ENCODE measurements around the gene COL5A2. TPM values are rescaled to one million over a fixed set of nuclear protein-coding genes. Genes with fewer than 3 reads are reported as not detected.
A peak's percentile ranks its signal among the peaks of the same experiment; 100 is the strongest.

The COL5A2 gene
- total and polyA plus RNA-seq, 10 of the 15 experiments (the other 5 are each of a cell fraction or from before 2014, with no cell fraction given): 0.04 to 0.85 (median 0.39) TPM

DNA sequence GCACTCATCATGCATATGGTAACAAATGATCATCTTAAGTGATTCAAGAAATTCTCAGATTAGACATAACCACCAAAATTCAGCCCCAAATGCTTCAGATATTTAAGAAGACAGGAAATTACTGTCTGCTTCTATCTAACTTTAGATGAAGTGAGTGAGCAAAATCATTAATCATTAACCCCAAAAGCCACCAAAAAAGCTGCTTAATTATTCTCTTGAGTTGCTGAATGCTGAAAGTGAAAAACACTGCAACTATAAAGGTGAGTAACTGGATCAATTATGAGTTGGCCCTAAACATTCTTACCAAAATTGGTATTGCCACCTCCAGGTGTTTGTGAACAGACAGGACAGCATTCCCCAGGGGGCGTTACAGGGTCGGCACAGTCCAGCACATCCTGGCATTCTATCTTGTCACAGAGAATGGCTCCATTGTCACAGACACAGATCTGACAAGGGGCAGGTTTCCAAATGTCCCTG is 69.6 kb downstream of the COL5A2 start (continued):
- no peak for TF ChIP-seq CEBPB (IDR thresholded peaks at IDR 0.05; ENCODE audit: borderline replicate concordance in 1 of 2, low read depth in 2 of 2, low read length in 2 of 2)
- TF ChIP-seq WRNIP1 (IDR thresholded peaks at IDR 0.05; ENCODE audit: borderline replicate concordance, low read depth, low read length): no peak
- peak; percentile 61; the same call in 1 of the 2 replicates for TF ChIP-seq IKZF1 (conservative IDR thresholded peaks at IDR 0.05)
- TF ChIP-seq NR2C2 (IDR thresholded peaks at IDR 0.05; ENCODE audit: borderline replicate concordance, control insufficient read depth, insufficient read length, low read depth): no peak
- TF ChIP-seq POLR2AphosphoS5 (IDR thresholded peaks at IDR 0.05; ENCODE audit: low read length): no peak
- peak; percentile 48; the same call in 1 of the 2 replicates for TF ChIP-seq BCL11A (IDR thresholded peaks at IDR 0.05; ENCODE audit: low read depth, low read length)
- TF ChIP-seq MTA2 (IDR thresholded peaks at IDR 0.05; ENCODE audit: low read depth): peak; percentile 98
- no peak for TF ChIP-seq ZBTB33 (IDR thresholded peaks at IDR 0.05)
- no peak for TF ChIP-seq NFIC (IDR thresholded peaks at IDR 0.05; ENCODE audit: low read depth, low read length)
- no peak for TF ChIP-seq MYC (IDR thresholded peaks at IDR 0.05; ENCODE audit: insufficient read depth, insufficient read length, insufficient replicate concordance, low read length, severe bottlenecking)
- TF ChIP-seq NBN (IDR thresholded peaks at IDR 0.05): 0 out of 2 replicates have a peak, but pooled peaks have one; percentile 40
- TF ChIP-seq, protein P1, sequence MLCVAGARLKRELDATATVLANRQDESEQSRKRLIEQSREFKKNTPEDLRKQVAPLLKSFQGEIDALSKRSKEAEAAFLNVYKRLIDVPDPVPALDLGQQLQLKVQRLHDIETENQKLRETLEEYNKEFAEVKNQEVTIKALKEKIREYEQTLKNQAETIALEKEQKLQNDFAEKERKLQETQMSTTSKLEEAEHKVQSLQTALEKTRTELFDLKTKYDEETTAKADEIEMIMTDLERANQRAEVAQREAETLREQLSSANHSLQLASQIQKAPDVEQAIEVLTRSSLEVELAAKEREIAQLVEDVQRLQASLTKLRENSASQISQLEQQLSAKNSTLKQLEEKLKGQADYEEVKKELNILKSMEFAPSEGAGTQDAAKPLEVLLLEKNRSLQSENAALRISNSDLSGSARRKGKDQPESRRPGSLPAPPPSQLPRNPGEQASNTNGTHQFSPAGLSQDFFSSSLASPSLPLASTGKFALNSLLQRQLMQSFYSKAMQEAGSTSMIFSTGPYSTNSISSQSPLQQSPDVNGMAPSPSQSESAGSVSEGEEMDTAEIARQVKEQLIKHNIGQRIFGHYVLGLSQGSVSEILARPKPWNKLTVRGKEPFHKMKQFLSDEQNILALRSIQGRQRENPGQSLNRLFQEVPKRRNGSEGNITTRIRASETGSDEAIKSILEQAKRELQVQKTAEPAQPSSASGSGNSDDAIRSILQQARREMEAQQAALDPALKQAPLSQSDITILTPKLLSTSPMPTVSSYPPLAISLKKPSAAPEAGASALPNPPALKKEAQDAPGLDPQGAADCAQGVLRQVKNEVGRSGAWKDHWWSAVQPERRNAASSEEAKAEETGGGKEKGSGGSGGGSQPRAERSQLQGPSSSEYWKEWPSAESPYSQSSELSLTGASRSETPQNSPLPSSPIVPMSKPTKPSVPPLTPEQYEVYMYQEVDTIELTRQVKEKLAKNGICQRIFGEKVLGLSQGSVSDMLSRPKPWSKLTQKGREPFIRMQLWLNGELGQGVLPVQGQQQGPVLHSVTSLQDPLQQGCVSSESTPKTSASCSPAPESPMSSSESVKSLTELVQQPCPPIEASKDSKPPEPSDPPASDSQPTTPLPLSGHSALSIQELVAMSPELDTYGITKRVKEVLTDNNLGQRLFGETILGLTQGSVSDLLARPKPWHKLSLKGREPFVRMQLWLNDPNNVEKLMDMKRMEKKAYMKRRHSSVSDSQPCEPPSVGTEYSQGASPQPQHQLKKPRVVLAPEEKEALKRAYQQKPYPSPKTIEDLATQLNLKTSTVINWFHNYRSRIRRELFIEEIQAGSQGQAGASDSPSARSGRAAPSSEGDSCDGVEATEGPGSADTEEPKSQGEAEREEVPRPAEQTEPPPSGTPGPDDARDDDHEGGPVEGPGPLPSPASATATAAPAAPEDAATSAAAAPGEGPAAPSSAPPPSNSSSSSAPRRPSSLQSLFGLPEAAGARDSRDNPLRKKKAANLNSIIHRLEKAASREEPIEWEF (IDR thresholded peaks at IDR 0.05; ENCODE audit: insufficient replicate concordance, low read depth, low read length): peak; percentile 65
- TF ChIP-seq CHD1 (IDR thresholded peaks at IDR 0.05; ENCODE audit: low read depth, low read length): no peak
- no peak for TF ChIP-seq IRF3 (IDR thresholded peaks at IDR 0.05)
- no peak for TF ChIP-seq YBX1 (IDR thresholded peaks at IDR 0.05)
- TF ChIP-seq TCF7 (IDR thresholded peaks at IDR 0.05; ENCODE audit: borderline replicate concordance): no peak
- no peak for TF ChIP-seq NFYB (IDR thresholded peaks at IDR 0.05; ENCODE audit: insufficient read depth, low read depth, low read length)
- TF ChIP-seq IKZF2 (IDR thresholded peaks at IDR 0.05): peak; percentile 72 to 77; a peak in 2 of 4 replicates
- no peak for TF ChIP-seq ESRRA (IDR thresholded peaks at IDR 0.05; ENCODE audit: low read length)
- no peak for TF ChIP-seq CHD2 (IDR thresholded peaks at IDR 0.05; ENCODE audit: borderline replicate concordance, low read depth, low read length)
- no peak for TF ChIP-seq HSF1 (IDR thresholded peaks at IDR 0.05; ENCODE audit: low read depth, low read length)
- TF ChIP-seq SIX5 (IDR thresholded peaks at IDR 0.05; ENCODE audit: low read depth, low read length, severe bottlenecking): no peak
- no peak for TF ChIP-seq NR2C1 (IDR thresholded peaks at IDR 0.05)

Data from GM12878 (cell line).